B cell (primary cell): ENCODE results near the gene WNT11. TPM values are rescaled to one million over a fixed set of nuclear protein-coding genes. Genes with fewer than 3 reads are reported as not detected.

Source experiments
- ATAC-seq: fragments of 200-7000 bp; cut with Tn5 transposase; one replicate; pipeline ENCODE4 v1.10.0; 2021; ENCODE audit warnings: low read depth, mild to moderate bottlenecking, moderate number of reproducible peaks, moderate library complexity
- CTCF ChIA-PET: fragments of 350-600 bp; sonication (Branson Sonifier 250); formaldehyde crosslinking; loops from one replicate; lab custom pipeline; 2021; ENCODE audit warnings: antibody characterized with exemption, inconsistent platforms; lab: Charles Lee
- POLR2A ChIA-PET: fragments of 350-600 bp; sonication (Branson Sonifier 250); formaldehyde crosslinking; loops from one replicate; lab custom pipeline; 2021; ENCODE audit warnings: antibody characterized with exemption; lab: Charles Lee
- DNase-seq: peaks from one replicate; pipeline ENCODE4 v3.0.0; 2013
- H2AFZ ChIP-seq: 2 replicates; pipeline ENCODE4 v1.6.1; 2012; ENCODE audit warnings: mild to moderate bottlenecking, low read depth, low read length; ENCODE audit not compliant: insufficient read depth, poor library complexity, severe bottlenecking
- H3K27ac ChIP-seq, 2 donors: 1 replicate in 1 of 2; 2 replicates in 1 of 2; pipeline ENCODE4 v1.5.1; 2012 to 2013; ENCODE audit warnings: low read length in 2 of 2, mild to moderate bottlenecking in 2 of 2, moderate library complexity in 1 of 2
- H3K27me3 ChIP-seq, 4 experiments: fragments of 200-600 bp in 1 of 4; sonication (generic) in 1 of 4; replicated peaks in 1 of 4; 1 replicate in 2 of 4; 2 replicates in 2 of 4; pipeline versions ENCODE4 v1.6.1 to v1.7.0; 2013 to 2016; ENCODE audit warnings: low read length in 3 of 4, mild to moderate bottlenecking in 2 of 4, mixed read lengths in 1 of 4, moderate library complexity in 1 of 4; ENCODE audit not compliant: insufficient read depth in 4 of 4, control insufficient read depth in 3 of 4; ENCODE audit errors: control extremely low read depth in 1 of 4
- H3K36me3 ChIP-seq, 2 experiments: replicated peaks in 1 of 2; 1 replicate in 1 of 2; 2 replicates in 1 of 2; pipeline versions ENCODE4 v1.6.1 to v1.7.1; 2013; ENCODE audit warnings: low read length in 1 of 2; ENCODE audit not compliant: insufficient read depth in 2 of 2, control insufficient read depth in 1 of 2; ENCODE audit errors: control extremely low read depth in 1 of 2, extremely low read depth in 1 of 2
- H3K4me1 ChIP-seq, 2 donors: fragments of 200-600 bp in 1 of 2; sonication (generic) in 1 of 2; 1 replicate in 1 of 2; 2 replicates in 1 of 2; pipeline versions ENCODE4 v1.5.1 to v1.6.1; 2013 to 2017; ENCODE audit warnings: low read length in 2 of 2; ENCODE audit not compliant: control insufficient read depth in 2 of 2, insufficient read depth in 2 of 2
- H3K4me2 ChIP-seq: replicated peaks from 2 replicates; pipeline ENCODE3; 2012; ENCODE audit warnings: mild to moderate bottlenecking, low read depth, low read length; ENCODE audit not compliant: poor library complexity, severe bottlenecking
- H3K4me3 ChIP-seq, 5 experiments: fragments of 200-600 bp in 1 of 5; sonication (generic) in 1 of 5; 1 replicate in 3 of 5; 2 replicates in 2 of 5; pipeline versions ENCODE4 v1.5.1 to v1.7.0; 2011 to 2016; ENCODE audit warnings: low read length in 4 of 5, mild to moderate bottlenecking in 4 of 5, low read depth in 2 of 5, control low read depth in 1 of 5, moderate library complexity in 1 of 5; ENCODE audit not compliant: insufficient read depth in 1 of 5; ENCODE audit errors: control extremely low read depth in 1 of 5, extremely low read depth in 1 of 5
- H3K79me2 ChIP-seq: fragments of 200-600 bp; sonication (generic); one replicate; pipeline ENCODE4 v1.6.0; 2016; ENCODE audit warnings: low read length; ENCODE audit not compliant: control insufficient read depth, insufficient read depth
- H3K9ac ChIP-seq: fragments of 200-600 bp; sonication (generic); 2 replicates; pipeline ENCODE4 v1.6.1; 2017; ENCODE audit warnings: mild to moderate bottlenecking, low read length, moderate library complexity
- H3K9me3 ChIP-seq, 3 donors: one replicate each; pipeline versions ENCODE4 v1.6.1 to v1.7.1; 2013; ENCODE audit warnings: low read length in 2 of 3; ENCODE audit not compliant: control insufficient read depth in 2 of 3, insufficient read depth in 1 of 3; ENCODE audit errors: control extremely low read depth in 1 of 3
- H4K20me1 ChIP-seq: 2 replicates; pipeline ENCODE4 v1.6.0; 2012; ENCODE audit warnings: mild to moderate bottlenecking, low read length; ENCODE audit not compliant: insufficient read depth, control insufficient read depth, poor library complexity, severe bottlenecking
- H3K27ac Mint-ChIP-seq: one replicate; pipeline ENCODE4 v1.8.0; 2021; ENCODE audit warnings: mixed read lengths
- H3K27me3 Mint-ChIP-seq: one replicate; pipeline ENCODE4 v1.8.0; 2021; ENCODE audit warnings: mixed read lengths
- H3K4me1 Mint-ChIP-seq: one replicate; pipeline ENCODE4 v1.8.0; 2021; ENCODE audit warnings: mixed read lengths
- H3K4me3 Mint-ChIP-seq: one replicate; pipeline ENCODE4 v1.8.0; 2021; ENCODE audit warnings: mixed read lengths
- H3K9me3 Mint-ChIP-seq: one replicate; pipeline ENCODE4 v1.8.0; 2022; ENCODE audit warnings: mixed read lengths; ENCODE audit not compliant: insufficient read depth
- CTCF ChIP-seq: fragments of 200-600 bp; IDR thresholded peaks from one replicate; pipeline ENCODE4 v1.8.0; 2022; ENCODE audit warnings: antibody characterized with exemption, mild to moderate bottlenecking
- EZH2 ChIP-seq: IDR thresholded peaks from 2 replicates; pipeline ENCODE4 v1.6.1; 2012; ENCODE audit warnings: borderline replicate concordance, low read depth, mild to moderate bottlenecking, moderate library complexity, low read length; ENCODE audit not compliant: insufficient read depth, poor library complexity, severe bottlenecking
- WGBS: methylation state at CpG from one replicate; pipeline ENCODE4 v1.1.5; 2013; ENCODE audit warnings: missing lambda C conversion rate; ENCODE audit not compliant: insufficient coverage; 5-methylcytosine and 5-hydroxymethylcytosine counted together
- intact Hi-C: fragments of 100-400 bp; cut with micrococcal nuclease; formaldehyde crosslinking; loops from one replicate; pipeline ENCODE4 v1.10.0; 2022
- polyA plus RNA-seq: library from polyadenylated mRNA; depleted of rRNA; stranded (reverse); fragments of >200 nt; gene quantifications from 2 replicates; pipeline ENCODE4 v1.2.3, GENCODE V29; 2012
- total RNA-seq, 2 donors: library from RNA; stranded (reverse); fragments of 120-200 nt in 1 of 2; gene quantifications; 1 replicate in 1 of 2; 2 replicates in 1 of 2; pipeline versions ENCODE4 v1.2.3 to v1.2.4, GENCODE V29; 2013 to 2022

The WNT11 gene
- total and polyA plus RNA-seq, 2 donors (not counting 1 experiment from before 2014, with no cell fraction given): 0.39 TPM; not detected in 1

GRCh38 chr11:76237914-76238313 lies 31.6 kb upstream of the WNT11 start:
- H3K4me2 ChIP-seq: no peak overlapping the region
- peak; percentile 32 for DNase-seq
- Mint-ChIP-seq H3K4me1 (peaks cover 24% of the 10 kb centered on the region), H3K4me3 (peak overlapping the region; percentile 20), H3K9me3 (no peaks in the 10 kb centered on the region), H3K27me3 (no peaks in the 10 kb centered on the region), H3K27ac (peak overlapping the region; percentile 18)
- H4K20me1 ChIP-seq: no peaks in the 10 kb centered on the region
- intact Hi-C loops: loop anchor here (10.0 kb wide), 3 partner anchors 343 to 1743 kb away; partner anchors contain the start of gene LIPT2
- no peak overlapping the region for H2AFZ ChIP-seq
- no peaks in the 10 kb centered on the region for H3K36me3 ChIP-seq
- no peak overlapping the region for H3K9ac ChIP-seq
- H3K4me1 ChIP-seq: peaks cover 10 to 22% of the 10 kb centered on the region in 2 donors
- H3K27me3 ChIP-seq: no peaks in the 10 kb centered on the region
- TF ChIP-seq EZH2 (no peak), CTCF (no peak)
- H3K79me2 ChIP-seq: no peaks in the 10 kb centered on the region
- ChIA-PET CTCF (interaction anchor here (6.1 kb wide), 1 partner anchor 29 kb away, joined by 48 read pairs; no protein-coding TSS in a partner anchor), POLR2A (no interaction called here)
- H3K27ac ChIP-seq: no peak overlapping the region
- no peaks in the 10 kb centered on the region for H3K9me3 ChIP-seq
- ATAC-seq: no peak
- H3K4me3 ChIP-seq: no peak overlapping the region

GRCh38 chr11:76237000-76237649 lies 30.8 kb upstream of the WNT11 start:
- no peaks in the 10 kb centered on the region for H3K27me3 Mint-ChIP-seq
- Histone ChIP-seq H3K4me3 (peak overlapping the region in 1 of 5 experiments; percentile 93), H3K9ac (no peak overlapping the region), H2AFZ (no peak overlapping the region), H3K4me2 (peak overlapping the region; percentile 96), H4K20me1 (no peaks in the 10 kb centered on the region), H3K36me3 (no peaks in the 10 kb centered on the region), H3K9me3 (no peaks in the 10 kb centered on the region), H3K27ac (no peak overlapping the region), H3K4me1 (peaks cover 10 to 26% of the 10 kb centered on the region in 2 donors), H3K27me3 (no peaks in the 10 kb centered on the region), H3K79me2 (no peaks in the 10 kb centered on the region)
- CTCF ChIA-PET: interaction anchor here (0.9 to 6.1 kb wide), 3 partner anchors 25 to 361 kb away, joined by 3 to 48 read pairs (median 3); no protein-coding TSS in a partner anchor
- no peak for ATAC-seq
- intact Hi-C loops: loop anchor here (10.0 kb wide), 3 partner anchors 342 to 1742 kb away; partner anchors contain the start of gene LIPT2
- POLR2A ChIA-PET: interaction anchor here (1.4 kb wide), 1 partner anchor 28 kb away, joined by 3 read pairs; no protein-coding TSS in a partner anchor
- peak overlapping the region; percentile 91 for H3K4me3 Mint-ChIP-seq
- no CpG with 5 or more reads among the region's 8 CpGs for WGBS
- no peaks in the 10 kb centered on the region for H3K9me3 Mint-ChIP-seq
- DNase-seq: no peak
- H3K27ac Mint-ChIP-seq: no peak overlapping the region
- TF ChIP-seq CTCF (no peak), EZH2 (no peak)
- H3K4me1 Mint-ChIP-seq: peaks cover 27% of the 10 kb centered on the region
